SU-DHL-6 (cell line): ENCODE measurements around the gene RPE65.

Experiments used
- H2AFZ ChIP-seq: fragments of 200-600 bp; sonication (generic); 2 replicates; pipeline ENCODE4 v1.6.1; 2014; ENCODE audit warnings: low read depth, mild to moderate bottlenecking, moderate library complexity, mixed read lengths, antibody characterized with exemption, low read length; ENCODE audit not compliant: severe bottlenecking
- H3F3A ChIP-seq: fragments of 200-600 bp; shearing (Covaris generic); 2 replicates; pipeline ENCODE4 v1.6.0; 2016; ENCODE audit warnings: antibody characterized with exemption, mild to moderate bottlenecking; ENCODE audit not compliant: insufficient read depth
- H3K27ac ChIP-seq: fragments of 200-600 bp; sonication (generic); 2 replicates; pipeline ENCODE4 v1.5.1; 2016; ENCODE audit warnings: low read depth, mild to moderate bottlenecking, low read length, moderate library complexity, mixed read lengths
- H3K27me3 ChIP-seq: fragments of 200-600 bp; sonication (generic), shearing (Covaris generic); 2 replicates; pipeline ENCODE4 v1.6.0; 2014; ENCODE audit warnings: mild to moderate bottlenecking, low read length
- H3K36me3 ChIP-seq: fragments of 200-600 bp; sonication (generic); 2 replicates; pipeline ENCODE4 v1.6.1; 2014; ENCODE audit warnings: mild to moderate bottlenecking, low read length, mixed read lengths
- H3K4me2 ChIP-seq: fragments of 300-600, 200-600 bp; shearing (Covaris generic), sonication (generic); 2 replicates; pipeline ENCODE4 v1.6.0; 2014; ENCODE audit warnings: low read length, low read depth, mild to moderate bottlenecking; ENCODE audit not compliant: poor library complexity, severe bottlenecking
- H3K4me3 ChIP-seq: fragments of 200-600 bp; sonication (generic); 2 replicates; pipeline ENCODE4 v1.5.1; 2014; ENCODE audit warnings: antibody characterized with exemption, low read length, mild to moderate bottlenecking, mixed read lengths; ENCODE audit not compliant: insufficient read depth, poor library complexity, severe bottlenecking
- H3K79me2 ChIP-seq: fragments of 200-600 bp; sonication (generic); 2 replicates; pipeline ENCODE4 v1.6.1; 2014; ENCODE audit warnings: mild to moderate bottlenecking, low read length, moderate library complexity; ENCODE audit not compliant: insufficient read depth
- H3K9ac ChIP-seq: fragments of 200-600 bp; sonication (generic); 2 replicates; pipeline ENCODE4 v1.7.0; 2014; ENCODE audit warnings: mild to moderate bottlenecking, low read length
- H3K9me2 ChIP-seq: fragments of 200-600 bp; sonication (generic); replicated peaks from 2 replicates; pipeline ENCODE4 v1.6.1; 2014; ENCODE audit warnings: low read length; ENCODE audit not compliant: insufficient read depth
- H3K9me3 ChIP-seq: fragments of 200-600 bp; sonication (generic); 2 replicates; pipeline ENCODE4 v1.6.1; 2014; ENCODE audit warnings: low read length, mixed read lengths; ENCODE audit not compliant: insufficient read depth
- H4K20me1 ChIP-seq: fragments of 200-600 bp; sonication (generic); 2 replicates; pipeline ENCODE4 v1.6.1; 2014; ENCODE audit warnings: low read depth, mild to moderate bottlenecking, antibody characterized with exemption, low read length, moderate library complexity, mixed read lengths
- CTCF ChIP-seq: fragments of 200-600 bp; sonication (generic); IDR thresholded peaks from one replicate; pipeline ENCODE4 v1.5.1; 2017; ENCODE audit warnings: antibody characterized with exemption, mild to moderate bottlenecking, low read length, moderate library complexity; ENCODE audit not compliant: insufficient read depth, poor library complexity, severe bottlenecking
- EZH2phosphoT487 ChIP-seq: fragments of 200-600 bp; sonication (generic), shearing (Covaris generic); conservative IDR thresholded peaks from 2 replicates; pipeline ENCODE4 v1.6.1; 2018; ENCODE audit warnings: mild to moderate bottlenecking, antibody characterized with exemption, low read length, moderate library complexity, mixed read lengths

RPE65 gene

DNA sequence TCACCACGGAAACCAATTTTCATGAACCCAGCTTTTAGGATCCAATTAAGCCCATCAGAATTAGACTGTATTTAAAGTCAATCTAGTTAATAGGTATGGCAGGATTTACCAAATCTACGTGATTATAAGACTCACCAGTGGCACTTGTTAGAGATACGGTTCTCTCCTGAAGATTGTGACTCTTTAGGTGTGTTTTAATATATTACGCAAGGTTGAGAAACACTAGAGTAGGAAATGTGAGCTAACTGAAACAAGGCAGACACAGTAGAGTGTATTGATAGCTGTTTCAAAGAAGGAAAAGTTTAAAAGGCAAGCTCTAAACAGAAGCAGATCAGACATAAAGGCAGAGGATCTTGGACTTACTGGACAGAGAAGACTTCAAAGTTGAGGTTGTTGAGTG, 11.2 kb upstream of the RPE65 start:
- Histone ChIP-seq H3K9me3 (no peaks in the 10 kb centered on the region), H2AFZ (no peak overlapping the region), H3F3A (no peaks in the 10 kb centered on the region), H3K36me3 (no peaks in the 10 kb centered on the region), H3K27ac (no peak overlapping the region), H4K20me1 (no peaks in the 10 kb centered on the region), H3K27me3 (no peaks in the 10 kb centered on the region), H3K9ac (no peak overlapping the region), H3K4me3 (no peak overlapping the region), H3K79me2 (no peaks in the 10 kb centered on the region), H3K4me2 (no peak overlapping the region), H3K9me2 (no peaks in the 10 kb centered on the region)
- TF ChIP-seq CTCF (no peak), EZH2phosphoT487 (no peak)

DNA sequence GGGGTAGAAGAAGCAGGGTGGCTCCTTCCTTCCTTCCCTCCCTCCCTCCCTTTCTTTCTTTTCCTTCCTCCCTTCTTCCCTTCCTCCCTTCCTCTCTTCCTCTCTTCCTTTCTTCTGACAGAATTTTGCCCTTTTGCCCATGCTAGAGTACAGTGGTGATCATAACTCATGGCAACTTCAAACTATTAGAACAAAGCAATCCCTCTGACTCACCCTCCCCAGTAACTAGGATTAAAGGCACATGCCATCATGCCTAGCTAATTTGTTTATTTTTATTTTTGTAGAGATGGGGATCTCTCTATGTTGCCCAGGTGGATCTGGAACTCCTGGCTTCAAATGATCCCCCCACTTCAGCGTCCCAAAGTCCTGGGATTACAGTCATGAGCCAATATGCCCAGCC, 10.0 kb upstream of the RPE65 start:
- no peaks in the 10 kb centered on the region for H3K9me2 ChIP-seq
- H4K20me1 ChIP-seq = no peaks in the 10 kb centered on the region
- no peak for TF ChIP-seq CTCF
- no peak for TF ChIP-seq EZH2phosphoT487

GRCh38 chr1:68459091-68459490, 9.3 kb upstream of the RPE65 start:
- Histone ChIP-seq H3K9me2 (no peaks in the 10 kb centered on the region), H3F3A (no peaks in the 10 kb centered on the region), H3K9ac (no peak overlapping the region), H3K27me3 (no peaks in the 10 kb centered on the region), H3K36me3 (no peaks in the 10 kb centered on the region), H2AFZ (no peak overlapping the region), H3K79me2 (no peaks in the 10 kb centered on the region), H3K27ac (no peak overlapping the region), H3K9me3 (no peaks in the 10 kb centered on the region), H3K4me3 (no peak overlapping the region), H4K20me1 (no peaks in the 10 kb centered on the region), H3K4me2 (no peak overlapping the region)
- TF ChIP-seq CTCF = no peak
- no peak for TF ChIP-seq EZH2phosphoT487

More for the DNA sequence above, 10.0 kb upstream of the RPE65 start:
- H3K27ac ChIP-seq = no peak overlapping the region
- H3K9me3 ChIP-seq = no peaks in the 10 kb centered on the region
- no peaks in the 10 kb centered on the region for H3K79me2 ChIP-seq
- H3K4me3 ChIP-seq = no peak overlapping the region
- no peak overlapping the region for H3K9ac ChIP-seq
- no peak overlapping the region for H2AFZ ChIP-seq
- no peaks in the 10 kb centered on the region for H3K27me3 ChIP-seq
- H3K4me2 ChIP-seq = no peak overlapping the region
- H3K36me3 ChIP-seq = no peaks in the 10 kb centered on the region
- H3F3A ChIP-seq = no peaks in the 10 kb centered on the region
